Activated CD8-positive, alpha-beta T cell treated with anti-CD3 and anti-CD28 coated beads, Interleukin-2, amount 10 ng/mL, durations not matched to agents 7 days and 5 days (primary cell): ENCODE data around the gene TMEM91. TPM values are rescaled to one million over a fixed set of nuclear protein-coding genes. Genes with fewer than 3 reads are reported as not detected.
"Not testable (repeated sequence)": the region's sequence is repeated elsewhere in the genome, so short reads cannot be mapped to it uniquely, and the experiment has no call there.

Experiments used
- ATAC-seq: fragments of 150-1000 bp; cut with Tn5 transposase; one replicate; pipeline ENCODE4 v1.10.0; 2021; ENCODE audit warnings: moderate library complexity
- CTCF ChIA-PET: fragments of 350-600 bp; sonication (Branson Sonifier 250); formaldehyde crosslinking; loops from one replicate; lab custom pipeline; 2021; ENCODE audit warnings: antibody characterized with exemption; lab: Charles Lee
- POLR2A ChIA-PET: fragments of 350-600 bp; sonication (Branson Sonifier 250); formaldehyde crosslinking; loops from one replicate; lab custom pipeline; 2021; ENCODE audit warnings: antibody characterized with exemption; lab: Charles Lee
- DNase-seq: peaks from one replicate; pipeline ENCODE4 v3.0.0-alpha.2; 2020
- H3K27ac Mint-ChIP-seq: one replicate; pipeline ENCODE4 v1.8.0; 2021; ENCODE audit warnings: mild to moderate bottlenecking, mixed read lengths
- H3K27me3 Mint-ChIP-seq: one replicate; pipeline ENCODE4 v1.8.0; 2021; ENCODE audit warnings: low read depth, mixed read lengths
- H3K36me3 Mint-ChIP-seq: one replicate; pipeline ENCODE4 v1.8.0; 2021; ENCODE audit warnings: low read depth, mixed read lengths
- H3K4me1 Mint-ChIP-seq: one replicate; pipeline ENCODE4 v1.8.0; 2021; ENCODE audit warnings: low read depth, mixed read lengths
- H3K4me3 Mint-ChIP-seq: one replicate; pipeline ENCODE4 v1.8.0; 2021; ENCODE audit warnings: mild to moderate bottlenecking, mixed read lengths
- H3K9me3 Mint-ChIP-seq: one replicate; pipeline ENCODE4 v1.8.0; 2022; ENCODE audit warnings: mixed read lengths; ENCODE audit not compliant: insufficient read depth
- total RNA-seq, 2 experiments: library from RNA; stranded (reverse); gene quantifications; one replicate each; pipeline ENCODE4 v1.2.3, GENCODE V29; 2021

Gene TMEM91
- total RNA-seq, 2 experiments from 2014 or later = 5.3 to 6.4 TPM

DNA sequence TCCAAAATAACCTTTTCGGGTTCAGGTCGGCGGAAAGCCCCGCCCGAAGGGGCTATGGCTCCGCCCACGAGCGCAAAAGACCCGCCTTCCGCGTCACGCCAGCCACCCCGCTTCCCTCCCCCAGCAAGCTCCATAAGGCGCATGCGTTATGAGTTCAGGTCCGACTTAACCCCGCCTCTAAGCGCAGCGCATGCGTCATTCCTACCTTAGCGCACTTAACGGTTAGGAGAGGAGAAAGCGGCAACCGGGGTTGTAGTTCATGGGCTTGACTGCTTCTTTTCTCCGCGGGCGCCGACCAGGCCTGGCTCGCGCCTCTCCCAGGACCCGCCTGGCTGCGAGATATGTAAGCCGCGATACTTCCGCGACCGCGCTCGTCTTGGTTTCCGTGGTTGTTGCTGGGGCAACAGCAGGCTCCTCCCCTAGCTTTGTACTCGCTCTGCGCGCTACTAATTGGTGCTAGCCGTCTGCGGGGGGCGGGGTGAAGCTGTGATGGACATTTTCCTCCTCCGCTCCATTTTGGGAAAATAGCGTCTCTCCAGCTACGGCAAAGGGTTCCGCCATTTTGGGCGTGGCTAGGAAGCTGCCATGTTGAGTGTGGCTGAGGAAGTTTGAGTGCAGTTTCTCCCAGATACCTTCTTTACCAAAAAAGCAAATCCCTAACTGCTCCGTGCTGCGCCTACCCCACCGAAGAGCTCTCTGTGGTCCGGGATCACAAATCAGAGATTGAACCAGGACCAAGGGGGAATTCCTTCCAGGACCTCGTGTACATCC is 12.4 kb upstream of the TMEM91 start, which contains the start of gene B9D2:
B9D2 (minus strand) TSS at position 397 of the 771 bp plus-strand sequence. CDS start 630 bp downstream, outside the sequence.
- CTCF ChIA-PET = interaction anchor here (1.0 to 3.6 kb wide), 13 partner anchors 8 to 232 kb away, joined by 3 to 35 read pairs (median 5); partner anchors contain the start of genes CCDC97, DMAC2, HNRNPUL1 and TGFB1
- peak; percentile 99 for DNase-seq
- Mint-ChIP-seq H3K27me3 (no peaks in the 10 kb centered on the region), H3K4me1 (peaks cover 37% of the 10 kb centered on the region), H3K36me3 (peaks cover 11% of the 10 kb centered on the region), H3K27ac (peak within 1 kb of the TSS; percentile 99), H3K4me3 (peak within 1 kb of the TSS; percentile 93), H3K9me3 (no peaks in the 10 kb centered on the region)
- ATAC-seq = peak; percentile 96
- POLR2A ChIA-PET = interaction anchor here (0.9 to 3.7 kb wide), 7 partner anchors 8 to 101 kb away, joined by 3 to 27 read pairs (median 3); partner anchors contain the start of genes DMAC2 and HNRNPUL1

GRCh38 chr19:41364524-41365391 is 11.6 kb upstream of the TMEM91 start:
- peaks cover 10% of the 10 kb centered on the region for H3K36me3 Mint-ChIP-seq
- peaks cover 35% of the 10 kb centered on the region for H3K4me1 Mint-ChIP-seq
- ChIA-PET POLR2A (interaction anchor here (0.9 to 3.7 kb wide), 7 partner anchors 9 to 102 kb away, joined by 3 to 27 read pairs (median 3); partner anchors contain the start of genes DMAC2 and HNRNPUL1), CTCF (interaction anchor here (1.0 to 3.6 kb wide), 12 partner anchors 9 to 231 kb away, joined by 3 to 35 read pairs (median 6); partner anchors contain the start of genes CCDC97, DMAC2, HNRNPUL1 and TGFB1)
- H3K9me3 Mint-ChIP-seq = no peaks in the 10 kb centered on the region
- ATAC-seq (no peak), DNase-seq (no peak)
- H3K27ac Mint-ChIP-seq = peak overlapping the region; percentile 99
- H3K27me3 Mint-ChIP-seq = no peaks in the 10 kb centered on the region
- peak overlapping the region; percentile 93 for H3K4me3 Mint-ChIP-seq

DNA sequence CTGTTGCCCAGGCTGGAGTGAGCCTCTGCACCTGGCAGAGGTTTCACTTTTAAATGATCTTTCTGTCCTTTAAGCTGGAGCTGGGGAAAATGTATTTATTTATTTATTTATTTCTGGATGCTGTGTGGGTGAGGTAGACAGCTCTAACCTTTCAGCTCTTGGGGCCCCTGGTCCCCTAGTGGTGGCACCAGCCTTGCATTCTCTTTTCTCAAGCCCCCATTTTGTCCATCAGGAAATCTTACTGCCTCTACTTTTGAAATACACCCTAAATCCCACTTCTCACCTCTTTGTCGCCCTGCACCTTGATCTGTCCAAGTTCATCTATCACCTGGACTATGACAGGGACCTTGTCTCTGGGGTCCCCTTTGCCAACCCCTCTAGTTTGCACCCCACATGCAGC is 10.2 kb upstream of the TMEM91 start:
- H3K9me3 Mint-ChIP-seq = no peaks in the 10 kb centered on the region
- POLR2A ChIA-PET = no interaction called here
- peaks cover 7% of the 10 kb centered on the region for H3K36me3 Mint-ChIP-seq
- peak overlapping the region; percentile 6 for H3K27ac Mint-ChIP-seq
- CTCF ChIA-PET = interaction anchor here (0.9 to 3.6 kb wide), 7 partner anchors 10 to 103 kb away, joined by 3 to 35 read pairs (median 4); partner anchors contain the start of gene CCDC97
- no peak overlapping the region for H3K4me3 Mint-ChIP-seq
- H3K27me3 Mint-ChIP-seq = no peaks in the 10 kb centered on the region
- ATAC-seq (no peak), DNase-seq (peak; percentile 46)
- peaks cover 26% of the 10 kb centered on the region for H3K4me1 Mint-ChIP-seq

DNA sequence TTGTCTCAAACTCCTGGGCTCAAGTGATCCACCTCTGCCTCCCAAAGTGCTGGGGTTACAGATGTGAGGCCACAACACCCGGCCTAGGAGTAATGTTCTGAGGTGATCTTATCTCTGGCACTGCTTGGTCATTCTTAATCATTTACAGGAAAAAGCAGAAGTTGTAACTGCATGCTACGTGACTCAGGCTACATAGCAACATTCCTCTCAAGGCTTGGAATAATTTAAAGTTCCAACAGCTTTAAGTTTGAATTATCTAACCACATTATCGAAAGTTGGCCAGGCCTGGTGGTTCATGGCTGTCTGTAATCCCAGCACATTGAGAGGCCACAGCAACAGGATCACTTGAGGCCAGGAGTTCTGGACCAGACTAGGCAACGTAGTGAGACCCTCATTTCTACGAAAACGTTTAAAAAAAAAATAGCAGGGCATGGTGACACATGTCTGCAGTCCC is 8.5 kb upstream of the TMEM91 start:
- Mint-ChIP-seq H3K27ac (no peak overlapping the region), H3K9me3 (no peaks in the 10 kb centered on the region), H3K4me3 (no peak overlapping the region), H3K27me3 (no peaks in the 10 kb centered on the region), H3K4me1 (peaks cover 24% of the 10 kb centered on the region), H3K36me3 (peaks cover 3% of the 10 kb centered on the region)
- DNase-seq = no peak
- POLR2A ChIA-PET = no interaction called here
- no peak for ATAC-seq
- CTCF ChIA-PET = interaction anchor here (0.7 to 1.7 kb wide), 3 partner anchors 15 to 104 kb away, joined by 3 to 5 read pairs (median 4); no protein-coding TSS in a partner anchor

- H3K27ac Mint-ChIP-seq = no peak overlapping the region
- H3K4me3 Mint-ChIP-seq = no peak overlapping the region
- CTCF ChIA-PET = no interaction called here
- DNase-seq (no peak), ATAC-seq (no peak)
- no peaks in the 10 kb centered on the region for H3K36me3 Mint-ChIP-seq
- no peaks in the 10 kb centered on the region for H3K9me3 Mint-ChIP-seq
- peaks cover 14% of the 10 kb centered on the region for H3K4me1 Mint-ChIP-seq
- no peaks in the 10 kb centered on the region for H3K27me3 Mint-ChIP-seq
- POLR2A ChIA-PET = no interaction called here
Observed at GRCh38 chr19:41369769-41370168, 6.6 kb upstream of the TMEM91 start.

GRCh38 chr19:41371119-41371518 is 5.2 kb upstream of the TMEM91 start:
- H3K27ac Mint-ChIP-seq, DNase-seq, POLR2A ChIA-PET, H3K36me3 Mint-ChIP-seq, H3K27me3 Mint-ChIP-seq, H3K4me3 Mint-ChIP-seq, H3K9me3 Mint-ChIP-seq, ATAC-seq, CTCF ChIA-PET: not testable (repeated sequence)
- H3K4me1 Mint-ChIP-seq = peaks cover 19% of the 10 kb centered on the region

DNA sequence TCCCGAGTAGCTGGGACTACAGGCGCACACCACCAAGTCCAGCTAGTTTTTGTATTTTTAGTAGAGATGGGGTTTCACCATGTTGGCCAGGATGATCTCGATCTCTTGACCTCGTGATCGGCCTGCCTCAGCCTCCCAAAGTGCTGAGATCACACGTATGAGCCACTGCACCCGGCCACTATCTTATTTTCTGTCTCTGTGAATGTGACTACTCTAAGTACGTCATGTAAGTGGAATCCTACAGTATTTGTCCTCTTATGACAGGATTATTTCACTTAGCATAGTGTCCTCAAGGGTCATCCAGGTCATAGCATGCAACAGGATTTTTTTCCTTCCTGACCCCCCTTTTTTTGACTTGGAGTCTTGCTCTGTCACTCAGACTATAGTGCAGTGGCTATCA is 4.8 kb upstream of the TMEM91 start:
- POLR2A ChIA-PET = no interaction called here
- CTCF ChIA-PET = no interaction called here
- H3K9me3 Mint-ChIP-seq = no peaks in the 10 kb centered on the region
- ATAC-seq (no peak), DNase-seq (no peak)
- H3K4me3 Mint-ChIP-seq = no peak overlapping the region
- H3K27me3 Mint-ChIP-seq = no peaks in the 10 kb centered on the region
- peaks cover 16% of the 10 kb centered on the region for H3K4me1 Mint-ChIP-seq
- H3K27ac Mint-ChIP-seq = no peak overlapping the region
- H3K36me3 Mint-ChIP-seq = no peaks in the 10 kb centered on the region

DNA sequence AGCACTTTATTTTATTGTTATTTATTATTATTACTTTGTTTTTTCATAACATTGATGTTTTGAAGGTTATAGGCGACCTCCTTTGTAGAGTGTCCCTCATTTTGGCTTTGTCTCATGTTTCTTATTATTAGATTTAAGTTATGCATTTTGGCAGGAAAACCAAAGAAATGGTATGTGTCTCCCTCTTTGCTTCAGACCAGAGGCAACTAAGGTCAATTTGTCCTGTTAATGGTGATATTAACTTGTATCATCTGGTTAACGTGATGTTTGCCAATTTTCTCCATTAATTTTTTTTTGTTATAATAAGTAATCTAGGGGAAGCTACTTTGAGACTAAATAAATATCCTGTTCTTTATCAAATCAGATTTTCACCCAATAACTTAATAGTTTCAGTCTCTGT is 3.8 kb upstream of the TMEM91 start:
- Mint-ChIP-seq H3K4me1 (peaks cover 24% of the 10 kb centered on the region), H3K27ac (no peak overlapping the region), H3K4me3 (no peak overlapping the region), H3K9me3 (no peaks in the 10 kb centered on the region), H3K36me3 (no peaks in the 10 kb centered on the region), H3K27me3 (no peaks in the 10 kb centered on the region)
- ATAC-seq (no peak), DNase-seq (no peak)
- ChIA-PET CTCF (interaction anchor here (1.0 kb wide), 1 partner anchor 67 kb away, joined by 3 read pairs; the partner anchor contains the start of gene DMAC2), POLR2A (no interaction called here)

GRCh38 chr19:41373993-41374392 is 2.3 kb upstream of the TMEM91 start:
- Mint-ChIP-seq H3K4me3 (no peak overlapping the region), H3K36me3 (no peaks in the 10 kb centered on the region), H3K27ac (no peak overlapping the region), H3K4me1 (peaks cover 22% of the 10 kb centered on the region), H3K27me3 (no peaks in the 10 kb centered on the region), H3K9me3 (no peaks in the 10 kb centered on the region)
- DNase-seq (no peak), ATAC-seq (no peak)
- POLR2A ChIA-PET = no interaction called here
- CTCF ChIA-PET = no interaction called here

GRCh38 chr19:41376998-41377365 is 649 bp downstream of the TMEM91 start:
- DNase-seq = no peak
- peaks cover 18% of the 10 kb centered on the region for H3K4me1 Mint-ChIP-seq
- H3K27ac Mint-ChIP-seq = peak overlapping the region; percentile 44
- H3K9me3 Mint-ChIP-seq = no peaks in the 10 kb centered on the region
- no peaks in the 10 kb centered on the region for H3K36me3 Mint-ChIP-seq
- H3K4me3 Mint-ChIP-seq = peak overlapping the region; percentile 34
- CTCF ChIA-PET = interaction anchor here (2.7 kb wide), 1 partner anchor 12 kb away, joined by 15 read pairs; the partner anchor contains the start of gene B9D2
- ATAC-seq = no peak
- H3K27me3 Mint-ChIP-seq = no peaks in the 10 kb centered on the region
- POLR2A ChIA-PET = no interaction called here

DNA sequence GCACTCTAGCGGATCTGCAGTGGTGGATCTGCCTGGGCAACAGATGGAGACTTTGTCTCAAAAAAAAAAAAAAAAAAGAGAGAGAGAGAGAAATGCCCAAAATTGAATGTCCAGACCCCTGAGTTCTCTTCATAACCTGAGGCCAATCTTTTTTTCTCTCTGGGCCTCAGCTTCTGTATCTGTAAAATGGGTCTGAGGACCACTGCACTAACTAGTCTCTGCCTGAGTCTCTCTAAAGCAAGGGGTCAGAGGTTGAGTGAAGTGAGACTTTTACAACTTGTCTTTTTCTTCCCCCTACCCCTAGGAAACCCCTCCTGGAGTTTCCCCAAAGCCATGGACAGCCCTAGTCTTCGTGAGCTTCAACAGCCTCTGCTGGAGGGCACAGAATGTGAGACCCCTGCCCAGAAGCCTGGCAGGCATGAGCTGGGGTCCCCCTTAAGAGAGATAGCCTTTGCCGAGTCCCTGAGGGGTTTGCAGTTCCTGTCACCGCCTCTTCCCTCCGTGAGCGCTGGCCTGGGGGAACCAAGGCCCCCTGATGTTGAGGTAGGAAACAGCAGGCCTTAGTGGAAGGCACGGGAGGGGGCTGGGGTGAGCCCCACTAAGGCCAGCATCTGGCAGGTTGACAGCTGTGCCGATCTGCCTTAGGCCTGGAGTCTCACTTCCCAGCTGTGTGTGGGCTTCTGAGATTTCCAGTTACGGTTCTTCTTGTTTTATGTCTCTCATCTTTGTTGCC is 1.8 kb downstream of the TMEM91 start:
- ATAC-seq = peak; percentile 72
- peaks cover 16% of the 10 kb centered on the region for H3K4me1 Mint-ChIP-seq
- H3K36me3 Mint-ChIP-seq = peaks cover 4% of the 10 kb centered on the region
- peak; percentile 28 for DNase-seq
- no peaks in the 10 kb centered on the region for H3K9me3 Mint-ChIP-seq
- H3K27ac Mint-ChIP-seq = no peak overlapping the region
- no peak overlapping the region for H3K4me3 Mint-ChIP-seq
- H3K27me3 Mint-ChIP-seq = no peaks in the 10 kb centered on the region
- CTCF ChIA-PET = interaction anchor here (1.2 to 2.7 kb wide), 3 partner anchors 9 to 22 kb away, joined by 3 to 15 read pairs (median 3); partner anchors contain the start of gene B9D2
- POLR2A ChIA-PET = interaction anchor here (1.2 kb wide), 1 partner anchor 11 kb away, joined by 3 read pairs; no protein-coding TSS in a partner anchor
